Chondrocyte (in vitro differentiated cells): ENCODE measurements around the gene KIAA2012. TPM values are rescaled to one million over a fixed set of nuclear protein-coding genes. Genes with fewer than 3 reads are reported as not detected.

Source experiments
- DNase-seq: peaks from one replicate; pipeline ENCODE4 v3.0.0; 2021; ENCODE audit warnings: mixed read lengths, low spot score
- H3K27ac Mint-ChIP-seq: one replicate; pipeline ENCODE4 v1.8.0; 2021; ENCODE audit warnings: mild to moderate bottlenecking, moderate library complexity, mixed read lengths; ENCODE audit not compliant: unreplicated experiment
- H3K27me3 Mint-ChIP-seq: 2 replicates; pipeline ENCODE4 v1.8.0; 2021; ENCODE audit warnings: low read depth, mixed read lengths
- H3K36me3 Mint-ChIP-seq: 2 replicates; pipeline ENCODE4 v1.8.0; 2021; ENCODE audit warnings: low read depth, mixed read lengths
- H3K4me1 Mint-ChIP-seq: 2 replicates; pipeline ENCODE4 v1.8.0; 2021; ENCODE audit warnings: low read depth, mild to moderate bottlenecking, mixed read lengths
- H3K4me3 Mint-ChIP-seq: one replicate; pipeline ENCODE4 v1.8.0; 2021; ENCODE audit warnings: mild to moderate bottlenecking, moderate library complexity, mixed read lengths; ENCODE audit not compliant: unreplicated experiment
- H3K9me3 Mint-ChIP-seq: 2 replicates; pipeline ENCODE4 v1.8.0; 2021; ENCODE audit warnings: low read depth, mixed read lengths
- total RNA-seq: library from RNA; stranded (reverse); gene quantifications from 3 replicates; pipeline ENCODE4 v1.2.1, GENCODE V29; 2021
- TF ChIP-seq, protein P1 (sequence below): fragments of 200-600 bp; sonication (generic); IDR thresholded peaks from 2 replicates; pipeline ENCODE4 v1.5.0; 2021; ENCODE audit warnings: antibody characterized with exemption, mild to moderate bottlenecking, moderate library complexity

KIAA2012 gene
- total RNA-seq, 1 donor from 2014 or later: not detected

DNA sequence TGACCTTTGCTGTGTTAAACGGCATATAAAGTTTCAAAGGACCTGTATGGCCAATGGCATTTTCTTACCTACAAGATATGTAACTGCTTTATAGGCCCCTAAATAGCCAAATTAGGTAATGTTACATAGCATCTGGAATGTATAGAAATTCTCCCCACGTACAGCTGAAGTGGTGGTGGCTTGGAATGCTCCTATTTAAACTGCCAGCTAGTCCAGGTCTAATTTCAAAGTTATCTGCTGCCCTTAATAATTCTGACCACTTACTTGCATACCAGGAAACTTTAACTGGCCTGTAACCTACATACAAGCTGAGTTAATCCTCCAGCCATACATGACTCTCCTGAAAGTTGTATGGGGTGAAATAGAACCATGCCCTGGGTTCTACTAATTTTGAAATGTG is 1.3 kb downstream of the KIAA2012 start:
- H3K4me3 Mint-ChIP-seq: no peak overlapping the region
- H3K27me3 Mint-ChIP-seq: no peaks in the 10 kb centered on the region
- H3K9me3 Mint-ChIP-seq: no peaks in the 10 kb centered on the region

DNA sequence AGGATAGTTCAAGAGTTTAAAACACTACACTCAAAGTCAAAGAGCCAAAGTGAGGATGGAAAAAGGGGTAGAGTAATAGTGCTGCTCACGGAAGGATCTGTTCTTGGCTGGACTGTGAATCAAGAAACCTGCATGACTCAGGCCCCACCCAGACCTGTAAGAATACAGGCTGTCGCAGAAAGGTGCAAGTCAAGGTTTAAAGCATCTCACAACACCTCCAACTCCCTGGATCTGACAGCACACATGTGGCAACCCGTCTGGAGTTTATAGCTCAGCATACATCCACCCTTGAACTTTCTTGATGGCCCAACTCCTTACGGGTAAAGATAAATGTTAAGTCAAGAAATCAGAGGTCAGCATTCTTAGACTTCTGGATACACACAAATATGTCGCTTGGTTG is 6.3 kb downstream of the KIAA2012 start:
- Mint-ChIP-seq H3K27me3 (no peaks in the 10 kb centered on the region), H3K9me3 (peaks cover 5% of the 10 kb centered on the region), H3K4me1 (peaks cover 8% of the 10 kb centered on the region), H3K27ac (no peak overlapping the region), H3K36me3 (no peaks in the 10 kb centered on the region), H3K4me3 (no peak overlapping the region)
- DNase-seq: no peak
- TF ChIP-seq, protein P1, sequence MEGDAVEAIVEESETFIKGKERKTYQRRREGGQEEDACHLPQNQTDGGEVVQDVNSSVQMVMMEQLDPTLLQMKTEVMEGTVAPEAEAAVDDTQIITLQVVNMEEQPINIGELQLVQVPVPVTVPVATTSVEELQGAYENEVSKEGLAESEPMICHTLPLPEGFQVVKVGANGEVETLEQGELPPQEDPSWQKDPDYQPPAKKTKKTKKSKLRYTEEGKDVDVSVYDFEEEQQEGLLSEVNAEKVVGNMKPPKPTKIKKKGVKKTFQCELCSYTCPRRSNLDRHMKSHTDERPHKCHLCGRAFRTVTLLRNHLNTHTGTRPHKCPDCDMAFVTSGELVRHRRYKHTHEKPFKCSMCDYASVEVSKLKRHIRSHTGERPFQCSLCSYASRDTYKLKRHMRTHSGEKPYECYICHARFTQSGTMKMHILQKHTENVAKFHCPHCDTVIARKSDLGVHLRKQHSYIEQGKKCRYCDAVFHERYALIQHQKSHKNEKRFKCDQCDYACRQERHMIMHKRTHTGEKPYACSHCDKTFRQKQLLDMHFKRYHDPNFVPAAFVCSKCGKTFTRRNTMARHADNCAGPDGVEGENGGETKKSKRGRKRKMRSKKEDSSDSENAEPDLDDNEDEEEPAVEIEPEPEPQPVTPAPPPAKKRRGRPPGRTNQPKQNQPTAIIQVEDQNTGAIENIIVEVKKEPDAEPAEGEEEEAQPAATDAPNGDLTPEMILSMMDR: no peak

More for the DNA sequence above, 1.3 kb downstream of the KIAA2012 start:
- Mint-ChIP-seq H3K36me3 (no peaks in the 10 kb centered on the region), H3K27ac (no peak overlapping the region), H3K4me1 (peaks cover 4% of the 10 kb centered on the region)
- TF ChIP-seq, protein P1: no peak
- DNase-seq: no peak

DNA sequence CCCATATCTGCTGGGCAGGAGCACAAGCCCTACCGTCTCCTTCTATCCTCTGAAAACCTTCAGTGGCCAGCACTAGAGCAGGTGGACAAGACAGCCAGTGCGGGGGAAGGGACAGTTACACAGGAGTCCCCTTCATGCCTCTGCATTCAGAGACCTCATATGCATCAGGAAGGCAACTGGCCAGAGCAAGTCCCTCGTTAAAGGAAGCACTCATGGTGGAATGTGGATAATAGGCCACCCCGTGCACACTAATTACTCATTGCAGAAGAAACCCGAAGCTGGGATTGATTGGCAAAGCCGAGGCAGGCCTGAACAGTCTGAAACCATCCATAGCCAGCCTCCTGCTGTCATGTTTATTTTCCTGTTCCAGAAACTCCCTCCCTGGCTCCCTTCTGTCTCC is 11.2 kb downstream of the KIAA2012 start:
- Mint-ChIP-seq H3K36me3 (no peaks in the 10 kb centered on the region), H3K4me1 (peaks cover 20% of the 10 kb centered on the region), H3K27me3 (no peaks in the 10 kb centered on the region), H3K9me3 (peaks cover 5% of the 10 kb centered on the region), H3K4me3 (no peak overlapping the region), H3K27ac (no peak overlapping the region)
- TF ChIP-seq, protein P1: no peak
- no peak for DNase-seq

DNA sequence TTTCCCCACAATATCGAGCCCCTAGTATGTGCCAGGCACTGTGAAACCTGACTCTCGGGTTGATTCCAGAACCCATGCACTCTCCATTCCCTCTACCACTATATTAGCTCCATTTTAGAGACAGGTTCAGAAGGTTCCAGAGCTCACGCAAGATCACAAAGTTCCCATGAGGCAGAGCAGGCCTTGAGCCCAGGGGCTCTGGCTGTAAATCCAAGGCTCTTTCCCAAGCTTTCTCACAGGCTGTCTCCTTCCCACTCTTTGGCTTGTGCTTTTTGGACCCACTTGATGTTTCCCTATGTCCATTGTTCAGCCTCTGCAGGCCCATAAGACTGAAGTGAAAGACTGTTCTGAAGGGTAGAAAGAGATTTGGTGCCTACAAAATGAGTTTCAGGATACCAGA is 15.7 kb downstream of the KIAA2012 start:
- no peaks in the 10 kb centered on the region for H3K27me3 Mint-ChIP-seq
- H3K9me3 Mint-ChIP-seq: no peaks in the 10 kb centered on the region
- H3K36me3 Mint-ChIP-seq: no peaks in the 10 kb centered on the region
- peaks cover 25% of the 10 kb centered on the region for H3K4me1 Mint-ChIP-seq
- TF ChIP-seq, protein P1: no peak
- H3K4me3 Mint-ChIP-seq: no peak overlapping the region
- H3K27ac Mint-ChIP-seq: no peak overlapping the region
- DNase-seq: no peak

DNA sequence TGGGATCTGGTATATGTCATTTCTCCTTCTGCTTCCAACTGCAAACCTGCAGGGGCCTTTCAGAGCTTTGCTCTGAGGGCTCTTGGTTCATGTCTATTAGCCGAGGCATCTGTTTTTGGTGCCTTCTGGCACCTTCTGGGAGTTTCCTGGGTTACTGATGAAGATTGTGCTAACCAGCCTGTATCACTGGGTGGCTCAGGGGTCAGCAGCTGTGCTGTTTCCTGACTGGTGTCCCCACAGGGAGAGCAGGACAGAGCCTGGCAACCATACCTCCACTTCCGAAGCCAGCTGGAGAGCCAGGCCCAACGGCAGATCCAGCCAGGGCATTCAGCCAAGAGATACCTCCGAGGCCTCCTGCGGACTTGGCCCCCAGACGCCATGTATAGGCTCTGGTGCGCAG is 17.5 kb downstream of the KIAA2012 start:
- Mint-ChIP-seq H3K4me3 (no peak overlapping the region), H3K4me1 (peaks cover 8% of the 10 kb centered on the region), H3K27me3 (no peaks in the 10 kb centered on the region)

More for the DNA sequence above, 17.5 kb downstream of the KIAA2012 start:
- H3K27ac Mint-ChIP-seq: no peak overlapping the region
- TF ChIP-seq, protein P1: no peak
- H3K9me3 Mint-ChIP-seq: no peaks in the 10 kb centered on the region
- DNase-seq: no peak
- no peaks in the 10 kb centered on the region for H3K36me3 Mint-ChIP-seq
